ENCODE results near the gene ERVMER34-1.
A peak's percentile ranks its signal among the peaks of the same experiment; 100 is the strongest.

ERVMER34-1 gene, protein sequence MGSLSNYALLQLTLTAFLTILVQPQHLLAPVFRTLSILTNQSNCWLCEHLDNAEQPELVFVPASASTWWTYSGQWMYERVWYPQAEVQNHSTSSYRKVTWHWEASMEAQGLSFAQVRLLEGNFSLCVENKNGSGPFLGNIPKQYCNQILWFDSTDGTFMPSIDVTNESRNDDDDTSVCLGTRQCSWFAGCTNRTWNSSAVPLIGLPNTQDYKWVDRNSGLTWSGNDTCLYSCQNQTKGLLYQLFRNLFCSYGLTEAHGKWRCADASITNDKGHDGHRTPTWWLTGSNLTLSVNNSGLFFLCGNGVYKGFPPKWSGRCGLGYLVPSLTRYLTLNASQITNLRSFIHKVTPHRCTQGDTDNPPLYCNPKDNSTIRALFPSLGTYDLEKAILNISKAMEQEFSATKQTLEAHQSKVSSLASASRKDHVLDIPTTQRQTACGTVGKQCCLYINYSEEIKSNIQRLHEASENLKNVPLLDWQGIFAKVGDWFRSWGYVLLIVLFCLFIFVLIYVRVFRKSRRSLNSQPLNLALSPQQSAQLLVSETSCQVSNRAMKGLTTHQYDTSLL

GRCh38 chr4:52750819-52751486, at the start of gene ERVMER34-1:
Gene ERVMER34-1, minus strand, starts transcription at chr4:52751425. Its CDS starts 5,905 bp downstream, at chr4:52745520.
- no peak for DNase-seq

GRCh38 chr4:52799813-52800212, 48.6 kb upstream of the ERVMER34-1 start:
- DNase-seq = no peak

DNA sequence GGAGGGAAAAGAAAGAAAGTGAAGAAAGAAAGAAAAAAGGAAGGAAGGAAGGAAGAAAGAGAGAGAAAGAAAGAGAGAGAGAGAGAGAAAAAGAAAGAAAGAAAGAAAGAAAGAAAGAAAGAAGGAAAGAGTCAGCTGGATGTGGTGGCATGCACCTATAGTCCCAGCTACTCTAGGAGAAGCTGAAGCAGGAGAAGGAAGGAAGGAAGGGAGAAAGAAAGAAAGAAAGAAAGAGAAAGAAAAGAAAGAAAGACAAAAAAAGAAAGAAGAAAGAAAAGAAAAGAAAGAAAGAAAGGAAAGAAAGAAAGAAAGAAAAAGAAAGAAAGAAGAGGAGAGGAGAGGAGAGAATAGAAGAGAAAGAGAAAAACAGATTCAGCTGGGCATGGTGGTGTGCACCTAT, 44.3 kb upstream of the ERVMER34-1 start:
- DNase-seq = no peak

GRCh38 chr4:52791936-52792335, 40.7 kb upstream of the ERVMER34-1 start:
- no peak for DNase-seq

GRCh38 chr4:52789774-52790173, 38.5 kb upstream of the ERVMER34-1 start:
- DNase-seq = no peak

DNA sequence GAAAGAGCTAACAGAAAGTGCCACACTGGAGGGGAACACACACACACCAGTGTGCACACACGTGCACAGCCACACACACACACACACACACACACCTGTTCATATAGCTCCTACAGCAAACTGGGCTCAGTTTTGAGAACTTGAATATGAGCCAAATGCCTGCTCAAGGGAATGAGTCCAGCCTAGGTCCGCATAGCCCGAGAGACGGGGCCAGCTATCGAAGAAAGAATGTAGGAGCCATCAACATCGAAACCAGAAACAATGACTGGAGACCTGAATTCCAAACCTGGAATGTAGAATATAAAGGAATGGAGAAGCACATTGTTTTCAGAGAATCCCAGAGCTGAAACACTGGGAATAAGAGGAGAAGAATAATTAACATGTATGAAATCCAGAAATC, 37.6 kb upstream of the ERVMER34-1 start:
- no peak for DNase-seq

GRCh38 chr4:52783069-52783468, 31.8 kb upstream of the ERVMER34-1 start:
- DNase-seq = no peak

- DNase-seq = no peak
Measured at GRCh38 chr4:52780617-52781354, 29.6 kb upstream of the ERVMER34-1 start.

DNA sequence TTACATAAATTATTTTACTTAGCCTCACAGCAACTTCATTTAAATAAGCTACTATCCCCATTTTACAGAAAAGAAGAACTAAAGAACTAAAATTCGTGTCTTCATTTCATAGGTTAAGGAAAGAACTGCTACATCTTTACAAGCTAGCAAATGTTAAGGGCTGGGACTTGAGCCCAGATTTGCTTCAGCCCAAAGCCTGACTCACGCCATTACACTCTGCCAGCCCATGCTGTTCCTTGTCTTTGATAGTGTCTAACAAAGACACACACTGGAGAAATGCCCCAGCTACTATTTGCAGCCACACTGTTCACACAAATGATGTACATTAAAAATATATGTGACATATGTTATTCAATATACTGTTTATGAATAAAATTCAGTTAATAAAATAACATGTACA, 29.0 kb upstream of the ERVMER34-1 start:
- no peak for DNase-seq

DNA sequence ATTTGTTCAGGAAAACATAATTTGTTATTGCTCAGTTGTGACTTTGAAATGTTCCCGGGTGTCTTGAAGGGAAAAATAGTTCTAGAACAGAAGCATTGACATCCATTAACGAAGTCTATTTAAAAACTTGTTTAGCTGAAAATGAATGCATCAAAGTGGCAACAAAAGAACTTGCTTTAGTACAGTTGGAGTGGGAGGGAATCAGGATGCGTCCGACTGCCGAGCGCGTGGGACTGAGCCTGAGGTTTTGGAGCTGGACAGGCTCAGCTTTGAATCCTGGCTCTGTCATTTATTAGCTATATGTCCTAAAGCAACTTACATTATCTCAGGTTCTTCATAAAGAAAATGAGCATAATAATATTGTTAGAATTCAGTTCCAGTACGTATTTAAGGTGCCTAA, 9.0 kb upstream of the ERVMER34-1 start:
- DNase-seq = no peak

DNA sequence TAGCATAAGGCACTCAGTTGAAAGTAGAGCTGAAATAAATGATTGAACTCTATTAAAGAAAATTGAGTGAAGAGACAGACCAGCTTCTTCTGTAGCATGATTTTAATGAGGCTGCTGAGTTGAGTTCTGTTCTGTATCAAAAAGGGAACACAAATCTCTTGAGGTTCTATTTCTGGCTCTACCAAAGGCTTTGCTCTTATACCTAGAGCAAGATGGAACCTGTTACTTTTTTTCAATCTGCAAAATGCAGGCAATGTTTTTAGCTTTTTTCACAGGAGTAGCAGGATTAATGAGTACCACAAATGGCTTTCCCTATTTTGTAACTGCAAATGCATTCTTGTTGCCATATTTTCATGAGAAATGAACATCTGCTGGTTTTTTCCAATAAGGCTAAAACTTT, 4.2 kb upstream of the ERVMER34-1 start:
- DNase-seq = no peak

DNA sequence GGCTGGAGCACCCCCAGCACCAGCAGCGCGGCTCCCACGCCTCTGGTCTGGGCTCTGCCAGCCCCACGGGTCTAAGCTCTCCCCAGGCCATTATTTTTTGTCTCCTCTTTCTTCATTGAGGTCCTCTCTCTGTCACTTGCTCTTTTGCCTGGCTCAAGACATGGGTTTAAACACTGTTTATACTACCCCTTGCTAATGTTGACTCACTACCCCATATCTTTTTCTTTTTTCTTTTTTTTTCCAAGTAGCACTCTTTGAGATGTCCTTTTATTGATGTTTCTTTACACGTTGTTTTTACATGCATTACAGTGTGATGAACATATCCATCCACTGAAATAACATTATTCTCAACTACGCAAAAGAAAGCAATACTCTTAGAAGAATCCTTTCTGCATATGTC, 1.7 kb upstream of the ERVMER34-1 start:
- DNase-seq = no peak

DNA sequence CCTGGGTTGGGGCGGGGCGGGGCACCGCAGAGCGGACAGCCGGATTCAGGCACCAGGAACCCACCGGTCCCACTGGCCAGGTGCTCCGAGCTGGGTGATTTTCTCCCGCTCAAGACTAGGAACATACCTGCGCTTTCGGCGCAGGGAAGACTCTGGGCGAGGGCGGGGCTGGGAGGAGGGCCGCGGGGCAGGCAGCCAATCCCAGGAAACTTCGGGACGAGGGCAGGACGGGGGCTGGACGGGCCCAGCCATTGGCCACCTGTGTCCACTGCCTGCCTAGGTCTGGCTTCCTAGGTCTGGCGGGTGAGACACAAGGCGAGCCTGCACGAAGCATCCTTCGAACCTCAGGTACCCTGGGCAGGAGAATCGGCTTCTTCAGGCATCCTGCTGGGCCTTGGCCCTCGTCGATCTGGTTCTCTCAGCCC, 274 bp upstream of the ERVMER34-1 start:
- no peak for DNase-seq

DNA sequence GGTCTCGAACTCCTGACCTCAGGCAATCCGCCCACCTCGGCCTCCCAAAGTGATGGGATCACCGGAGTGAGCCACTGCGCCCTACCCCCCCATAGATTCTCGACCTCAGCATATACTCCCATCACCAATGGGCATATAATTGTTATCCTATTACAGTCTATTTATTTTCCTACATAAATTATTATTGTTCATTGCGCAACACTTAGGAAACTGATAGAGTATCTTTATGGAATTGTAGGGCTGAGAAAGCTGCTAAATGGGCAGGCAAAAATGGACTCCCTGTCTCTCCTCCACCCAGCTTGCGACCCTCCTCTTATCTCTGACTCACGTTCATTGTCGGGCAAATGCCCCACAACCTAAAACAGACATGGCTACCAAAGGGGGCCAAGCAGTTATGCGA, 1.0 kb downstream of the ERVMER34-1 start:
- DNase-seq = no peak

- no peak for DNase-seq
Measured at GRCh38 chr4:52748432-52748831, 2.8 kb downstream of the ERVMER34-1 start.

GRCh38 chr4:52744588-52744987, 6.6 kb downstream of the ERVMER34-1 start:
- no peak for DNase-seq

DNA sequence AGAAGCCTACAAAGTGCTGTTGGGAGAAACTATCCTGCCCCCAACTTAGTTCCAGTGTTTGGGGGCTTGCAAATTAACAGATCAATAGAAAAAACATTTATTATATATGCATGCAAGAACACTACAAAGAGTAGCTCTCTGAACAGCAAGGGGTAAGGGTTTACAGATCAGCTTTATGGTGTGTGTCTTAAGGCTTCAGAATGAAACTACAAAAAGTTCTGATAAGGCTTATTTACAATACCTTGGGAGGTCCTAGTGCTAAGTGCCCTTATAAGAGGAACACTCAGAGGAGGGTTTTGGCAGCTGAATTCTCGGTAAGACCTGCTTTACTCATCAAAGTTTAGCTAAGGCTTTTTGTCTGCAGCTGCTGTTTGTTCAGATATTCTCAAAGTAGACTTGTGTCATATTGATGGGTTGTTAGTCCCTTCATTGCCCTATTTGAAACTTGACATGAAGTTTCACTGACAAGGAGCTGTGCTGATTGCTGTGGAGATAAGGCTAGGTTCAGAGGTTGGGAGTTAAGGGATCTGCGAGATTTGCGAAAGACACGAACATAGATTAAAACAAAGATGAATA, 7.7 kb downstream of the ERVMER34-1 start:
- DNase-seq = no peak

DNA sequence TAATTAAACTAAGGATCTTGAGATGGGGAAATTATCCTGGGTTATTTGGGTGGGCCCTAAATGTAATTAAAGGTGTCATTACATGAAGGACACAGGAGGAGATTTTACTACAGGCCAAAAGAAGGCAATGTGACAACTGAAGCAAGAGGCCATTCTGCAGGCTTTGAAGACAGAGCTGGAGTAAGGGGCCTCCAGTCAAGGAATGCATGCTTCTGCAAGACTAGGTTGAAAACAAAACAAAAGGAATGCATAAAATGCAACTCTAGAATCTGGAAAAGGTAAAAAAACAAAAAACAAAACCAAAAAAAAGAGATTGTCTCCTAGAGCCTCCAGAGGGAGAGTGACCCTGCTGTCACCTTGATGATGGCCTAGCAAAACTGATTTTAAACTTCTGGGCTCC, 21.6 kb downstream of the ERVMER34-1 start:
- no peak for DNase-seq

GRCh38 chr4:52728691-52729240, 22.5 kb downstream of the ERVMER34-1 start:
- DNase-seq = no peak

- no peak for DNase-seq
Measured at GRCh38 chr4:52726826-52727580, 24.2 kb downstream of the ERVMER34-1 start.

DNA sequence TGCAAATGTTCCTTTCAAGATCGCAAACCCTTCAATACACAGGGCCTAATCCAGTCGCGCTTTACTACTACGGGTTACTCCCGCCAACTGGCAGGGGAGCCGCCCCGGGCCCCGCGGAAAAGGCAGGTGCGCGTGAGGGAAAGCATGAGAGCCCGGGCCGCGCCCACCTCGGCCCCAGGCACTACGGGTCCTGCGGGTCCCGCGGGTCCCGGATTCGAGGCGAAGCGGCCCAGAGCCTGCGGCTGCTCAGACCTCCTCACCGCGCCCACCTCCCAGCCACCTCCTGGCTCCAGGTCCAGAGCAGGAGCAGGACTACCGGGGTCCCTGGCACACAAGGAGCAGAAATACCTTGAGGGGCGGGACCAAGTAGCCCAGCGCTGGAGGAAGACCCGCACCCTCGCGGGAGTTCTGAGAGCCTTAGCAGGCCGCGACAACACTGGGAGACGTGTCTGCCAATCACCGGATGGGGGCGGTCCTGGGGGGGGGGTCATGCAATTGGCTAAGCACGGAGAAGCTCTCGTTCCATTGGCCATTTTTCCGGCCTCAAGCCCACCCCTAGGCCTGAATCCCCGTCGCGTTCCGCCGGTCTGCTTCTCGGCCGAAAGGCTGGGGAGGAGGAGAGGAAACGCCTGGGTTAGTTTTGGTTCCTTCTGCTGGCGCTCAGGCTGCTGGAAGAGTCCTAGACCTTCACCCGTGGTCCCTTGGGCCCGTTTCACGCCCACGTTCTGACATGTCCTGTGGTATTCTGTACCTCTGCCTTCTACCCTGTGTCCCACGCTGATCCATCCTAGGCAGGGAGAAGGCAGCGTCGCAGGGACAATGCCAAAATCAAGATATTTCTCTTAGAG, 29.0 kb downstream of the ERVMER34-1 start:
- DNase-seq = peak; percentile 91
